Fibroblast of skin of scalp (primary cell): Measurements from ENCODE around the gene POLR3H. TPM values are rescaled to one million over a fixed set of nuclear protein-coding genes. Genes with fewer than 3 reads are reported as not detected.
"Not testable (repeated sequence)": the region's sequence is repeated elsewhere in the genome, so short reads cannot be mapped to it uniquely, and the experiment has no call there.

ENCODE experiments used
- DNase-seq: peaks from one replicate; pipeline ENCODE4 v3.0.0-alpha.2; 2013
- polyA plus RNA-seq, 2 experiments: library from polyadenylated mRNA; unstranded; fragments of 120-200 nt; gene quantifications; one replicate each; pipeline ENCODE4 v1.2.1, GENCODE V29; 2013; ENCODE audit not compliant: insufficient read length in 2 of 2

The POLR3H gene, protein sequence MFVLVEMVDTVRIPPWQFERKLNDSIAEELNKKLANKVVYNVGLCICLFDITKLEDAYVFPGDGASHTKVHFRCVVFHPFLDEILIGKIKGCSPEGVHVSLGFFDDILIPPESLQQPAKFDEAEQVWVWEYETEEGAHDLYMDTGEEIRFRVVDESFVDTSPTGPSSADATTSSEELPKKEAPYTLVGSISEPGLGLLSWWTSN
- 34.1 TPM for polyA plus RNA-seq (2013, experiment 1 of 2; ENCODE audit: insufficient read length)
- 31.0 TPM for polyA plus RNA-seq (2013, experiment 2 of 2; ENCODE audit: insufficient read length)

DNA sequence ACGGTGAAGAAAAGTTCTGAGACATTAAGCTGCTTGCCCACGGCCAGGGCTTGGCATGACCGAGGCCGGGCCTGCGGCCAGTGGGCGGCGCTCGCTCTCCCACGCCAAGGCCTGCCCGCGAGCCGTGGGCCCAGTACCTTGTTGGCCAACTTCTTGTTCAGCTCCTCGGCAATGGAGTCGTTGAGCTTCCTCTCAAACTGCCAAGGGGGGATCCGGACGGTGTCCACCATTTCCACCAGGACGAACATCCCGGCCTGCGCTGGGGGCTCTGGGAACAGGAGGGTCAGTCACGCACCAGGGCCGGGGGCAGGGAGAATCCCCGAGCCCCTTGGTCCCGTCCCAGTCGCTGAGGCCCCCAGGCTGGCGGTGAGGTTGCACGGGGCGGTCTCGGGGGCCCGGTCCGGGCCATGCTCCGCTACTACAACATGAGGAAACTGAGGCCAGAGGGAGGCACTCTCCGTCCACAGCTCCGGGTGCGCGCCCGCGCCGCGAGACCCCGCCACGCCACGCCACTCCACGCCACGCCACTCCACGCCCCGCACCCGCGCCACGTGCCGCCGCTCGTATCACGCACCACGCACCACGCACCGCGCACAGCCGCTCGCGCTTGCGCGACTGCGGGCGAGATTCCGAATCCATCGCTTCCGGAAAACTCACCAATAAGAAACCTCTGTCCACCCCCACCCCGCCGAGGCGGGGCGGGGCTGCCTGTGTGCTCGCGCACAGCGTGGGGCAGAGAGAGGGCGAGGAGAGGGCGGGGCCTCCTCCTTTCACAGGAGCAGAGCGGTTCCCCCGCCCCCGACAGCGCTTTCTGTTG lies at the start of gene POLR3H:
Gene POLR3H (minus strand): TSS at position 617 of the 817 bp plus-strand sequence. CDS start 369 bp downstream, at position 248.
- DNase-seq: peak; percentile 98

DNA sequence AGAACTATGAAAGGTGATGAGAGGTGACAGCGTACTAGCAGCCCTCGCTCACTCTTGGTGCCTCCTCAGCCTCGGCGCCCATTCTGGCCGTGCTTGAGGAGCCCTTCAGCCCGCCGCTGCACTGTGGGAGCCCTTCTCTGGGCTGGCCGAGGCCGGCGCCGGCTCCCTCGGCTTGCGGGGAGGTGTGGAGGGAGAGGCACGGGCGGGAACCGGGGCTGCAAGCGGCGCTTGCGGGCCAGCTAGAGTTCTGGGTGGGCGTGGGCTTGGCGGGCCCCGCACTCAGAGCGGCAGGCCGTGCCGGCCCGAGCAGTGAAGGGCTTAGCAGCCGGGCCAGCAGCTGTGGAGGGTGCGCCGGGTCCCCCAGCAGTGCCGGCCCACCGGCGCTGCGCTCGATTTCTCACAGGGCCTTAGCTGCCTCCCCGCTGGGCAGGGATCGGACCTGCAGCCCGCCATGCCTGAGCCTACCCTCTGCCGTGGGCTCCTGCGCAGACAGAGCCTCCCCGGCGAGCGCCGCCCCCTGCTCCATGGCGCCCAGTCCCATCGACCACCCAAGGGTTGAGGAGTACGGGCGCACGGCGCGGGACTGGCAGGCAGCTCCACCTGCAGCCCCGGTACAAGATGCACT lies 49.2 kb upstream of the POLR3H start:
- DNase-seq: not testable (repeated sequence)

DNA sequence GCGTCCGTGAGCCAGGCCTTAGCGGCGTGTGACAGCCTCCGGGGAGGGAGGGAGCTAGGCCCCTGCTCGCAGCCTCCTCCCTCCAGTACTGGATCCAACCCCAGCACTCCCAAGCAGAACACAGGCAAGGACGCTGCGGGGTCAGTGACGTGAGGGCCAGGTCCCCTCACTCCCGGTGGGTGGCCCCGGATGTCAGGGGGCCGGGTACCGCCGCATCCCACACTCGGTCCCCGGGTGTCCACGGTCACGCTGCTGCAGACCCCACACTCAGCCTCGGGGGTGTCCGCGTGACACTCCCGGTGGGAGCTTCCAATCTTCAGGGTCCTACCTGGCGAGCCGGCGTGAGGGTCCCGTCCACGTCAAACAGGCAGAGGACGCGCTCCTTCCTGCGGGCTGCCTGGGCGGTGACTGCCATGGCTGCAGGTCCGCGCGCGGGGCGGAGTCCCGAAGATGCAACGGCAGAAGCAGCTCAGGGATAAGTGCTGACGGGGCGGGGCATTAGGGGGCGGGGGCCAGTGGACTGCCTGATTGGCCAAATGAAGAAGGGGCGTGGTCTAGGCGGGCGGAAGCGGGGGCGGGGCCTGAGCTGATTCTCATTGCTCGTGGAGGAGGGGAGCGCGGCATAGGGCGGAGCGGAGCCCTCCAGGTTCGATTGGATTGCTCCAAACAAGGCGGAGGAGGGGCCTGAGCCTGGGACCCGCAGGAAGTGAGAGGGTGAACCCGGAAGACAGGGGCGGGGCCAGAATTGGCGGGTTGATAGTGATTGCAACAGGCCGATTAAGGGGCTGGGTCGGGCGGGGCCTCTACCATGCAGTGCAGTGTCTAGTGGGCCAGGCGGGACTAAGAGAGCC lies 45.3 kb upstream of the POLR3H start, which contains the start of gene PMM1:
Gene PMM1 (minus strand): TSS at position 450 of the 851 bp plus-strand sequence. CDS start 35 bp downstream, at position 415.
- DNase-seq: peak; percentile 100

DNA sequence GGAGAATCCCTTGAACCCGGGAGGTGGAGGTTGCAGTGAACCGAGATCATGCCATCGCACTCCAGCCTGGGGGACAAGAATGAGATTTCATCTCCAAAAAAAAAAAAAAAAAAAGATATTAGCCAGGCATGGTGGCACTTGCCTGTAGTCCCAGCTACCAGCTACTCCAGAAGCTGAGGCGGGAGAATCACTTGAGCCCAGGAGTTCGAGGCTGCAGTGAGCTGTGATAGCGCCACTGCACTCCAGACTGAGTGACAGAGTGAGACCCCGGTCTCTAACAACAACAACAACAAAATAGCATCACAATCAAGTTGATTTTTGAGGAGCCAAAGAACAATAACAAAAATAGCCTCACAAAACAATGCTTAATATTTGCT lies 43.1 kb upstream of the POLR3H start:
- DNase-seq: no peak

DNA sequence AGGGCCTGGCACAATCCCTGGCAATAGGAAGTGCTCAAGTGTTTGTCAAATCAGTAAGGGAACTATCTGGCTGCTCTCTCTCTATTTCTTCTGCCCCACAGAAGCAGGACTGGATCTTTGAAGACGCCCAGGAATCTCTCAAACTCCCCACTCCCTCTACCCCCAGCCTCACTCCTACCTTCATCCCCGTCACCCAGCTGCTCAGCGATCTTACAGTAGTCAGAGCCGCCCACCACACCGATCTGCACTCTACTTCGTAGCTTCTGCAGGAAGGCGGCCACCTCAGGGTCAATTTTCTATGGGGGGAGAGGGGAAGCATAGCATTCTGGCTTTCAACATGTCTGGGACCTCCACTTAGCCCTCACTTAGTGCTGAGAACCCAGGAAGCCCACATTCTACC lies 41.6 kb upstream of the POLR3H start:
- no peak for DNase-seq

DNA sequence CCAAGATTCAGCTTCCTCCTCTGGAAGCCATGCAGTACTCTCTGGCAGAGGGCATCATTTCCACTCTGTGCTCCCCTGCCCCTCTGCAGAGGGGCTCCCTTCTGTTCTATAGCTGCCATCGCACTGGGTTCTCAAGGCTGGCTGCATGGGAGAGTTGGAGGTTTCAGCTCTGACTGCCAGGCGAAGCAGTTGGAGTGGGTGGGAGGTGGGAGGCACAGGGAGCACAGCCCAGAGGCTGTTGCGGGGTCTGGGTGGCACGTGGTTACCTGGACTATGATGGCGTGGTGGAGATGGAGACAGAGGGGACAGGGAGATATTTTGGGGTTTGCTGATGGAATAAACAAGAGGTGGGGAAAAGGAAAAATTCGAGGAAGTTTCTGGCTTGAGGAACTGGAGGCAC lies 40.6 kb upstream of the POLR3H start:
- DNase-seq: no peak

DNA sequence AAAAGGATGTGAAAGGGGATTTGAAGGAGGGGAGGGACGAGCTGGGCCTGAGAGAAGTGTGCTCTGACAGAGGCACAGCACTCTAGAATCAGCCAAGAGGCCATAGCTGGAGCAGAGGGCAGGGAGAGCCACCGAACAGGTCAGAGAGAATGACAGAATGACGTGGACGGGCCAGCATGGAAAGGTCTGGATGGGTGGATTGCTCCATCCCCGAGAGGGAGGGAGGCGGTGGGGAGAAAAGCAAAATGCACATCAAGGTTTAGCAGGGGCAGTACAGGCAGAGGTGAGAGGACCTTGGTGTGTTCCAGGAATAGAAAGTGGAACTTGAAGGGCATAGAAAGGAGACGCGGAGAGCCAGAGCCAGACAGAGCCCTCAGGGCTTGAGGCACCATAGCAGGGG lies 38.4 kb upstream of the POLR3H start:
- no peak for DNase-seq

DNA sequence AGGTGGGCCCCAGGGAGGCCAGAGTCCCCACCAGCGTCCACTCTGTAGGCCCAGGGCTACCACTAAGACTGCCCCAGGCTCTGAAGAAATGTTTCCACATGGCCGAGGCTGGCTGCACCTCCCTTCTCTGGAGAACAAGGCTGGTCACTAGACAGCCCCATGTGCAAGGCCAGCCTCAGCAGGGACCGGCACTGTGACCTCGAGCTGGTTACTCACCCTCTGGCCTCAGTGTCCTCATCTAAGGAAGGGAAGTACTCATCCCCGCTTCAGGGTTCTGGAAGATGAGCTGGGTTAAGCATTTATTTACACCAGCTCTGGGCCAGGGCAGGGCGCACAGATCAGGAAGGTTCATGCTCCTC lies 35.7 kb upstream of the POLR3H start:
- DNase-seq: no peak

DNA sequence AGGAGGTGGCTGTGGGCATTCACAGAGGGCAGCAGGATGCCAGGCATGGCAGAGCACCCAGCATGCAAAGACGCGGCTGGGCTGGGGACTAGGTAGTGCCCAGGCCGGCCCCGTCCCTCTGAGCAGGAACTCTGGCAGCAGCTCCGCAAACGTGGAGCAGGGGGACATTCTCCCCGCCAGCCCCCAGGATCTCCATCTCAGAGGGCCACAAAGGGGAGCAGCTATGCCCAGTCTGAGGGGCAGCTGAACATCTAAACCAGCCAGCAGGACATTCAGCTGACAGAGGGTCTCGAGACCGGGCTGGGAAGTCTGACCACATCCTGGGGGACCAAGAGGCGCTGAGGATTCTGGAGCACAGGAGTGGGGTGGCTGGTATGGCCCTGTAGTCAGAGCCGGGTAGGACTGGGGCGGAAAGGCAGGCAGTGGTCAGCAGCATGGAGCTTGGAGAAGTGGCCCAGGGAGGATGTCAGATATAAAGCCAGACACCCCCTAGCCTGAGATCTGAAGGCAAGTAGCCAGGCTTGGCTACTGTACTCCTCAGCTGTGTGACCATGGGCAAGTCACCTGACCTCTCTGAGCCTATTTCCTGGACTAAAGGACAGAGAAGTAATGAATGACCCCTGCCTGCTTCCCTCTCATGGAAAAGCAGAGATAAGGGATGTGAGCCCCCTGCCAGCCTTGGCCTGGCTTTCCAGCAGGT lies 35.2 kb upstream of the POLR3H start:
- no peak for DNase-seq

DNA sequence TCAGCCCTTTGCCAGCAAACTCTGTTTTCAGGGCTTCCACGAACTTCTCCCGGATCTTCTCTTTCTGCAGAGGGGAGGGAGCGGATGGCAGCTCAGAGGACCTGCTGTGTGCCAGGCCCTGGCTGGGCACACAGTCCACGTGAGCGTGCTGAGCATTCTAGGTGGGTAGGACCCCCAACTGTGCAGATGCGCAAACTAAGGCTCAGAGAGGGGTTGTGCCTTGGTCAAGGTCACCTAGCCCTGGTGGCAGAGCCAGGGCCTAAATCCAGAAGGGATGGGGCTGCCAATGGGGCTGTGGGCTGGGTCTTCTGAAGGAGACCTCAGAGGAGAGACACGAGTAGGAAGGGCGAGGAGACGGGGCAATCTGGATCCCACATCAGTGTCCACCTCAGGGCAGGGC lies 34.5 kb upstream of the POLR3H start:
- no peak for DNase-seq

DNA sequence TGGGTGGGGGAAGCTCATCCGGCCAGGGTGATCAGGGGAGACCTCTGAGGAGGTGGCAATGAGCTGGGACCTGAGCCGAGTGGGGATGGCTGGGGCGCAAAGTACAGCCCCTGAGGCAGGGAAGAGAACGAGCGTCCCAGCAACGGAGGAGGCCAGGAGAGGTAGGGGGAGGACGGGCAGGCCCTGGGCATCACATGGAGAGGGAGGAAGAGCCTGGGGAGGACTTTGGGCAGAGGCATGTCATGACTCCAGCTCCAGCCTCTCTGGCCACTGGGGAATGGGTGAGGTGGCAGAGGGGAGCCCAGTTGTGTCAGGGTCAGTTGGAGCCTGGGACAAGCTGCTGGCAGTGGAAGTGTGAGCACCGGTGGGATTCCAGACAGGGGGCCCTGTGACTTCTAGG lies 33.8 kb upstream of the POLR3H start:
- DNase-seq: no peak

DNA sequence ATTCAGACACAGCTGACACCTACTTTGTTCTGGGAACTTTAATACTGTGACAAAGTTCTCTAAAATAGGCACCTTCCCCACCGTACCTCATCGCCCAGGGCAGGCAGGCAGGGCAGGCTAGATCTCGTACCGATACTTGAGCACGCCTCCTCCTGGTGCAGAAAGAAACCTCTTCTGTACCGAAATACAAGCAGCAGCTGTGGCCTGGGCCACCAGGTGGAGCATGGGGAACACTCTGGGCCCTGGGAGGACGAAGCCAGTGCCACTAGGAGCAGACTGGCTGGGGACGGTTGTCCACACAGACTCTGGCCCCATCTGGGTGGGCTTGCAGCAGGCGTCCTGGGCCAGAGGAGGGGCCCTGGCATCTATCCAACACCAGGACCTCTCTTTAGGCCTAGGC lies 32.6 kb upstream of the POLR3H start:
- peak; percentile 63 for DNase-seq

DNA sequence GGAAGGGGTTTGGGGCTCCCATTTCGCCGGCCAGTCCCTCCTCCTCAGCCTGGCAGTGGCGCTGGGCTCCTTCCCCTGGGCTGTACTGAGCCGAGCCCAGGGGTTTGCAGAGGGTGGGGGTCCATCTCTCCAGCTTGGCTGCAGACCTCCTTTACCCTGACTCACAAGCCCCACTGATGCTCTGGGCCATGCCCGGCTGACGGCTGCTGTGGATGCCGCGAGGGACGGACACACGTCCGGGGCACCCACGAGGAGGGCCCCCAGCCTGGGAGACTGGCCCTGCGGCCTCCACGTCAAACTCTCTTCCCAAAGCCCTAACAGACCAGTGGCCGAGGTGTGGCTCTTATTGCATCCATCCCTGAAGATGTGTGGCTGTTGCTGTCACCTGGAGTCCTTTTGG lies 31.3 kb upstream of the POLR3H start:
- DNase-seq: no peak

DNA sequence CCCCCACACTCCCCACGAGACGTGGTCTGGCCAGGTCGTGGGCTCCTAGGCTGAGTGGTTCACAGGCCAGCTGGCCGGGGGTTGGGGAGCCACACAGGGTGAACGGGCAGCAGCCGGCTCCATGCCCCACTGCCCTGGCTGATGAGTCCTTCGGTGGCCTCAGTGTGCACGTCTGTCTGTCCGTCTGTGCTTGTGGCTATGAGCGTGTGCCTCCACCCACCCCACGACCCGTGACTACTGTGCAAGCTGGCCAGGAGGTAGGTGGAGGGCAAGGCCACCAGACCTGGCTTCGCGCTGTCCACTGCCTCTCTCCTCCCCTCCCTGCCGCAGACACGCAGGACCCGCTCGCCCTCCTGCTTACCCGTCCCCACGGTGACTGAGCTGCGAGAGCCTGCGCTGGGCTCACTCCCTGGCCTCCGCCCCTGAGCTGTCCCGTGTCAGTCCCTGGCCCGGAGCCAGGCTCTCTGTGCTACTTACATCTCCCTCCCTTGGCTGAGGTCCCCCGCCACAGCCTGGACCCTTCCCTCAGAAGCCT lies 30.6 kb upstream of the POLR3H start:
- no peak for DNase-seq

DNA sequence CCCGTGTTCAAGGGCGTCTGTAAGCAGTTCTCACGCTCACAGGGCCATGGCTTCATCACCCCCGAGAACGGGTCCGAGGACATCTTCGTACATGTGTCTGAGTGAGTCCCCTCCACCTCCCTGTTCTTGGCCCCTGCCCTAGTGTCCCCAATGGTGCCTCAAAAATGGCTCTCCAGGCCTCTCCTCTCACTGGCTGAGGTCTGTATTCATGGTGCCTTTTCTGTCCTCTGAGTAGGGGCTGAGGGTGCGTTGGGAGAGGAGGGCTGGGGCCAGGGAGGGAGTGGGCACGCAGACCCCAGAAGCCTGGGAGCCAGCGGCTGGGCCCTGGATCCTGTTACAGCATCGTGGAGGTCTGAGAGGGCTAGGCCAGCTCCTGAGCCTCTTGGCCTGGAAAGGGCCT lies 29.4 kb upstream of the POLR3H start:
- no peak for DNase-seq

DNA sequence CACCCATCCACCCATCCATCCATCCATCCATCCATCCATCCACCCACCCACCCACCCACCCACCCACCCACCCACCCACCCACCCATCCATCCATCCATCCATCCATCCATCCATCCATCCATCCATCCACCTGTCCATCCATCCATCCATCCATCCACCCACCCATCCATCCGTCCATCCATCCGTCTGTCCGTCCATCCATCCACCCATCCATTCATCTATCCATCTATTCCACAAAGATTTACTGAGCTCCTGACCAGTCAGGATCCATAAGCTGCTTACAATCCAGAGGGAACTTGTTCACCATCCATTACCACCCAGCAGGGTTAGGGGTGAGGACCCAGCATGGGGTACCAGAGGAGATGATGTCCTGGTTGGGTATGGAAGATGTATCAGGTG lies 28.0 kb upstream of the POLR3H start:
- DNase-seq: not testable (repeated sequence)

DNA sequence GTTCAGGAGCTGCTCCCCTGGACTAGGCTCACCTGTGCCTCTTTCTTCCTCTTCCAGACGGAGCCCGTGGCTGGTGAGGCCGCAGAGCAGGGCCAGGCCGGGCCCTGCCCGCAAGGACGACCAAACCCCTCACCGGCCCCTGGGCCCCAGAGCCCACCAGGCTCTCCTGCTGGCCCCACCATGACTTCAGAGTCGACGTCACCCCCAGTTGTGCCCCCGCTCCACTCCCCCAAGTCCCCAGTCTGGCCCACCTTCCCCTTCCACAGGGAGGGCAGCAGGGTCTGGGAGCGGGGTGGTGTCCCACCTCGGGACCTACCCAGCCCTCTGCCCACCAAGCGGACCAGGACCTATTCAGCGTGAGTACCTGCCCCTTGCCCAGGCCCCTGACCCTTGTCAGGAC lies 27.5 kb upstream of the POLR3H start:
- DNase-seq: no peak

DNA sequence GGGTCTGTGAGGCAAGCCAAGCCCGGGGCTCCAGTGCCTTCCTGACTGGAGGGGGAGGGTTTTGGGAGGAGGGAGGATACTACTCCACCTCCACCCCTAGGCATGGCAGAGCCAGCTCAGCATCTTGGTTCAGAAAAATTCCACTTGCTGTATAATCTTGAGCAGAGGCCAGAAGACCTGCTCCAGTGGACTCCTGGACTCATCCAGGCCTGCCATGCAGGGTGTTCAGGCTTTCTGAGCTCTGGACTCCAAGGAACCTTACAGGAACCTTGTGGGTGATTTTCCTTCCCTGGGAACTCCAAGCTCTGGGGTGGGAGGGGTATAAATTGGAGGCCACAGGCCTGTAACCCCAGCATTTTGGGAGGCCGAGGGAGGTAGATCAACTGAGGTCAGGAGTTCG lies 26.0 kb upstream of the POLR3H start:
- no peak for DNase-seq

DNA sequence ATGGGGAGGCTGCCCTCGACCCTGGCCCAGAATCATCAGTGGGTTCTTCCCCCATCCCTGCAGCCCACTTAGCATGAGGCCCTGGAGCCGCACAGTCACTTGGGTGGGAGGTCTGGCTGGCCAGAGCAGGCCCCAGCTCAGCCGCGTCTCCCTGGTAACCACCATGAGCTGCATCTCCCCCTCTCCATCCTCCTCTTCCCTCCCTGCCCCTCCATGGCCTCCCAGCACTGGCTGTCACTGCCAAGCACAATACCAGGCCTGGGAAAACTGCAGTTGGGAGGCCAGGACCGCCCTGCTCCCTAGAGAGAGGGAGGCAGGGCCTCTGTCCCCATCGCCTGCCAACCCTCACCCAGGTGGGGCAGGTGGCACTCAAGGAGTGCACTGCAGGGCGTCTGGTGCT lies 24.5 kb upstream of the POLR3H start:
- no peak for DNase-seq

DNA sequence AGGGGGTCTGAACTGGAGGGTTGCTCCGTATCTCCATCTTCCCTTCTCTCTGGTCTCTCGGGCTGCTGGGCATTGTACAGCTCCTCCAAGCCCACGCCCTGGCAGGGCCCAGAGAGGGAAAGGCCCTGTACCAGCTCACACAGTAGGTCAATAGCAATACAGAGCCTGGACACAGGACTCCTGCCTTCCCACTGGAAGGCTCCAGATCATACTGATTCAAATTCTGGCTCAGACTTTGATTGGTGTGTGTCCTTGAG lies 23.2 kb upstream of the POLR3H start:
- DNase-seq: no peak

DNA sequence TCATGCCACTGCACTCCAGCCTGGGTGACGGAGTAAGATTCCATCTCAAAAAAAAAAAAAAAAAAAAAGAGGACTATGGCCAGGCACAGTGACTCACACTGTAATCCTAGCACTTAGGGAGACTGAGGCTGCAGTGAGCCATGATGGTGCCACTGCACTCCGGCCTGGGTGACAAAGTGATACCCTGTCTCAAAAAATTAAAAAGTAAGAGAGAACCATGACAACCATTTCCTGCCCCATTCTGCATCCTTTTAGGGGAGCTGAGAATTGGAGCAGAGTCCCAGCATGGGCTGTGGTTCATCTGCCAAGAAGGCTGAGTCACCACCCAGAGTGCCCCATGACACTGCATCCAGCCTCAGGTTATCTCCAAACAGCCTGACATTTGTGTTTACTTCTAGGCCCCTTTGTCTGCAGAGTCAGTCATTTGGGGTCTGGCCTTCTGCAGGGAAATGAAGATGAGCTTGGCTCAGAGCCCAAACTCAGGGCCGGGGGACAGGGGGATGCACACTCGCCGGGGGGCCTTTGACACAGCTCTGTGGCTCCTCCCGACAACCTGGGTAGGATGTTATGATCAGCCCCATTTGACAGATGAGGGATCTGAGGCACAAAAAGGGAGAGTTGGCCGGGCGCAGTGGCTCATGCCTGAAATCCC lies 21.3 kb upstream of the POLR3H start:
- peak; percentile 88 for DNase-seq

DNA sequence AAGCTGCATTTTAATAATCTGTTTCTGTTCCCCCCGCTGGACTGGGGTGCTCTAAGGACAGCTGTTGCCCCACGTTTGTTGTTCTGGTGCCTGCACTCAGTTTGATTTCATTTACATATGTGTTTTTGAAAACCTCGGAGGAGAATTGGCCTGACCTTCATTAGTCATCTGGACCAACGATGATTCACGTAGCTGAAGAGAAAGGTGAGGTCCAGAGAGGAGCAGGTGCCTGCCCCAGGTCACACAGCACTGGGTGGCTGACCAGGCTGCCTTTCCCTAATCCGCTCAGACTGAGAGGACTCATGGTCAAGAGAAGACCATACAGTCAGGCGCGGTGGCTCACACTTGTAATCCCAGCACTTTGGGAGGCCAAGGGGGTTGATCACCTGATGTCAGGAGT lies 20.3 kb upstream of the POLR3H start:
- no peak for DNase-seq
